CD4-positive, alpha-beta T cell treated with Interleukin-6 for 4 hours (primary cell): ENCODE results near the gene OR5D13.

Experiments used
- DNase-seq: peaks from one replicate; pipeline ENCODE4 v3.0.0-alpha.2; 2020; ENCODE audit warnings: mixed read lengths

The OR5D13 gene

GRCh38 chr11:55773138-55773537, at the start of gene OR5D13:
OR5D13 (plus strand) TSS chr11:55773438; CDS start chr11:55773438, 0 bp downstream.
- no peak for DNase-seq

- DNase-seq: no peak
These were observed 46.4 kb upstream of the OR5D13 start for GRCh38 chr11:55726715-55727324.

- DNase-seq: no peak
These were observed 40.3 kb upstream of the OR5D13 start for GRCh38 chr11:55732936-55733335.

- no peak for DNase-seq
These were observed 18.4 kb downstream of the OR5D13 start for GRCh38 chr11:55791606-55792005.

GRCh38 chr11:55793321-55793720, 20.1 kb downstream of the OR5D13 start:
- DNase-seq: no peak

- DNase-seq: no peak
These were observed 22.0 kb downstream of the OR5D13 start, which contains the start of gene OR5D14 for GRCh38 chr11:55795256-55795655. OR5D14 (plus strand) TSS chr11:55795556; CDS start chr11:55795556, 0 bp downstream.

GRCh38 chr11:55806248-55806647, 33.0 kb downstream of the OR5D13 start:
- DNase-seq: no peak

- DNase-seq: no peak
These were observed 37.8 kb downstream of the OR5D13 start, which contains the start of gene OR5L1 for GRCh38 chr11:55811067-55811466. OR5L1 (plus strand) TSS chr11:55811367; CDS start chr11:55811467, 100 bp downstream.

GRCh38 chr11:55819330-55819729, 46.1 kb downstream of the OR5D13 start, which contains the start of gene OR5D18:
OR5D18 (plus strand) TSS chr11:55819630; CDS start chr11:55819630, 0 bp downstream.
- no peak for DNase-seq
